Urothelium cell line (cell line): ENCODE results near the gene GADD45GIP1.

Source experiments
- DNase-seq: peaks from one replicate; pipeline ENCODE4 v3.0.0; 2011; ENCODE audit warnings: low spot score, mixed read lengths
- FAIRE-seq: peaks from 2 replicates; lab custom pipeline; 2011; peaks lifted over from hg19 to GRCh38; lab: Jason Lieb, UNC

GADD45GIP1 gene

DNA sequence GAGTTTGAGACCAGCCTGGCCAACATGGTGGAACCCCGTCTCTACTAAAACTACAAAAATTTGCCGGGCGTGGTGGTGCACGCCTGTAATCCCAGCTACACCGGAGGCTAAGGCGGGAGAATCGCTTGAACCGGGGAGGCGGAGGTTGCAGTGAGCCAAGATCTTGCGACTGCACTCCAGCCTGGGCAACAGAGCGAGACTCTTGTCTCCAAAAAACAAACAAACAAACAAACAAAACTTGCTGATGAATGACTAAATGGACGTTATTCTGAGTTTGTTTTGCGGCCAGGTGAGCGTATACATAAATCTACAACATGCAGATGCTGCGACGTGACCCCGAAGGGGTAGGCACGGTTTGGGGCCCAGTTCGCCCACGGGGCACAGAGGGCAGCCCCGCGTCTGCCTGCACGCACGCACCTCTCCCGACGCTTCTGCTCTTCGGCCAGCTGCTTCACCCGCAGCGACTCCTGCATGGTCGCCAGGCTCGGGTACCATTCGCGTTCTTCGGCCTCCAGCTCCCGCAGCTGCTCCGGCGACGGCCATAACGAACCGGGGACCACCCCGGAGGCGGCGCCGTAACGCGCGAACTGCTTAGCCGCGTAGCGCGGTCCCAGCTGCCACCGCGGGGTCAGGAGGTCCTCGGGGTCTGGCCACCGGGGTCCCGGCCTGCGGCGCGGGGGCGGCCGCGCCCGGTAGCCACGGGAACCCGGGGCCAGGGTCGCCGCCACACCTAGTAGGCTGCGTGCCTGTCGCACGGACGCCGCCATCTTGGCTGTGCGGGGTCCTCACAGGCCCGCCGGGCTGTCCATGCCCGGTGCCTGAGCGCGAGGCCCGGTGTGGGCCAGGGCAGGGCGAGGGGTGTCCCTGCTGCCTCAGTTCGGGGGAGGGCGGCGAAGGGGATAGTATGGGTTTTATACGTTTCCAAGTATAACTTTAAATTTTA, at the start of gene GADD45GIP1:
Gene GADD45GIP1, minus strand, starts transcription at position 778 of the 943 bp plus-strand sequence. Its CDS starts 11 bp downstream, at position 767.
- FAIRE-seq = no peak
- peak; percentile 80 for DNase-seq

DNA sequence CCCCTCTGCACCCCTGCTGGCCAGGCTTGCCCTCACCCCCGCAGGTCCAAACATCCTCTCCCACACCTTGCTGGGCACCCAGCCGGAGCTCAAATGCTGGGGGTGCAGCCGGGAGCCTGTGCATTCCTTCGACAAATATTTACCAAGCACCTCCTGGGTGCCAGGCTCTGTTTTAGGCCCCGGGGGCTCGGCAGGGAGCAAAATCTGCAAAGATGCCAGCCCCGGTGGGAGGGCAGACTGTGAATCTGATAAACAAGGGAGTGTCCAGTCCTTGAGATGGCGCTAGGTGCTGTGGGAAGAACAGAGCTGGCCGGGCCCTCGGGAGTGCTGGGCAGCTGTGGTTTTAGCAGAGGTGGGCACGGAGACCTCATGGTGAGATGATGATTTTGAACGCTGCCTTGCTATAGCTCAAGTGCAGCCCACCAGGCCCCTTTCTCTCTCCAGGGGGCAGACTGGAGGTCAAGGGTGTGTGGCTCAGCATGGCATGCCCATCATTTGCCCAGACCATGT, 48.9 kb upstream of the GADD45GIP1 start:
- no peak for DNase-seq
- FAIRE-seq = no peak

DNA sequence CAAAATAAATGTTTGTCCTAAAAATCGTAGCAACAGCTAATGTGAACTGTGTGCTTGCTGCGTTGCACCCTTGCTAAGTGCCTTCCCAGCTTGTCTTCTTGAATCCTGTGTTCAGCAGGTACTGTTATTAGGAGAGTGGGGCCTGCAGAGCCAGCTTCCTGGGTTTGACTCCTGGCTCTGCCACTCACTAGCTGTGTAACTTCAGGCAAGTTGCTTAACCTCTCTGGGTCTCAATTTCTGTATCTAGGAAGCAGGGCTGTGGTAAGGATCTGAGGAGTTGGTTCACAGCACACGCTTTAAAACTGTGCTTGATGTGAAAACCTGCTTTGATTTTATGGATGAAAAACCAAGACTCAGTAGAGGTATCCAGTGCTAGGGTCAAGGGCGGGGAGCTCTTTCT, 48.2 kb upstream of the GADD45GIP1 start:
- no peak for FAIRE-seq
- no peak for DNase-seq

DNA sequence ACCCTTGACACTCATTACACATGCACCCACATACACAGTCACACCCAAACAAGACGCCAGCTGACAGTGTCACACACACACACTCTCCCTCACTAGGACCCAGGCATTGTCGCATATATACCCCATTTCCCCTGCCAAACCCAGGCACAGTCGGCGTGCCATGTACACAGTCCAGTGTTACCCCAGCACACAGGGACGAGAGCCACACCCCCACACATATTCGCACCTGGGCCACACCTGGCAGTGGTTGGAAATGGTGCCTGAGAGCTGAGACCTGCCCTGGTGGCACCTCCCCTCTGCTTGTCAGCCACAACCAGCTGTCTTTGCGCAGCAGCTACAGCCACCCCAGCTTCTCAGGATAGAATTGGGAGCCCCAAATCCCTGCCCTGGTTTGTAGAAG, 47.2 kb upstream of the GADD45GIP1 start:
- DNase-seq = no peak
- no peak for FAIRE-seq

- no peak for DNase-seq
- no peak for FAIRE-seq
These were observed 46.1 kb upstream of the GADD45GIP1 start for GRCh38 chr19:13003081-13003480.

GRCh38 chr19:13002166-13002898, 45.3 kb upstream of the GADD45GIP1 start:
- FAIRE-seq (no peak), DNase-seq (no peak)

DNA sequence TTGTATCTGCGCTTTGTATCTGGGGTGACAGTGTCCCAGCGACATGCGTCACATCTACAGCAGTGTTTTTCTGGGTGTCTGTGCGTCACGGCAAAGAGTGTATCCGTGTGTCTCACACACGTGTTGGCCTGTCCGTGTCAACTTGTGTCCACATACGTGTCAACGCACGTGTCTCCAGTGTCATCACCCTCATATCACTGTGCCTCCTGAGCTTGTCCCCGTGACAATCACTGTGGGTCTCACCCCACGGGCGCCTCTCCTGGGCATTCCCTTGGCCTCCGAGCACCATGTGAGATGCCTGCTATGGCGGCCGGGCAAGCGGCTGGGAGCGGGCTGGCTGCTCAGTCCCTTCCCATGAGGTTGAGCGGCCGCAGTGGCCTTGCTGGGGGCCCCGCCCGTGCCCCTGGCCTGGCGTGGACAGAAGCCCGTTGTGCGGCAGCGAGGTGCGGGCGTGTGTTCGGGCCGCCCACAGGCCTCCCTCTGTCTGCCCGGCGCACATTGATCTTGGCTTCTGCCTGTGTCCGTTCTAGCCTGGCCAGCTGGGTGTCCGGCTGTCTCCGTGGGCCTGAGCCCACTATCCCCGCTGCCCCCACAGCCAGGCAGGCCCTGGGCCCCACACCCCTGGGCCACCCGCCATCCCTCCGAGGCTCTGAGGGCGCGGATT, 44.6 kb upstream of the GADD45GIP1 start:
- DNase-seq (no peak), FAIRE-seq (peak; percentile 66)

DNA sequence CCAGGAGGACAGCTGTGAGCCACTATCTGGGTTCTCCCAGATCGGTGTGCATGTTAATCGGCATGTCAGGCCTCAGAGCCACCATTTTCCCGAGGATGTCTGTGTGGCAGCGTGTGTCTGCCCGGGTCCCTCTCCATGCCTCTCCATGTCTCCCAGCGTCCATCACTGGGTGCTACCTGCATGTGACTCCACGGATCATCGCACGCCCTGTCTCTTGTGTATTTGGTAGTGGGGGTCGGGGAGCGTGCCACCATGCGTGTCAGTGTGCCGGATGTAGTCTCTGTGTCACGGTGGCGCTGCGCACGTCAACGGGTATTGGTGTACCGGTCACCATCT, 44.1 kb upstream of the GADD45GIP1 start:
- no peak for FAIRE-seq
- no peak for DNase-seq

DNA sequence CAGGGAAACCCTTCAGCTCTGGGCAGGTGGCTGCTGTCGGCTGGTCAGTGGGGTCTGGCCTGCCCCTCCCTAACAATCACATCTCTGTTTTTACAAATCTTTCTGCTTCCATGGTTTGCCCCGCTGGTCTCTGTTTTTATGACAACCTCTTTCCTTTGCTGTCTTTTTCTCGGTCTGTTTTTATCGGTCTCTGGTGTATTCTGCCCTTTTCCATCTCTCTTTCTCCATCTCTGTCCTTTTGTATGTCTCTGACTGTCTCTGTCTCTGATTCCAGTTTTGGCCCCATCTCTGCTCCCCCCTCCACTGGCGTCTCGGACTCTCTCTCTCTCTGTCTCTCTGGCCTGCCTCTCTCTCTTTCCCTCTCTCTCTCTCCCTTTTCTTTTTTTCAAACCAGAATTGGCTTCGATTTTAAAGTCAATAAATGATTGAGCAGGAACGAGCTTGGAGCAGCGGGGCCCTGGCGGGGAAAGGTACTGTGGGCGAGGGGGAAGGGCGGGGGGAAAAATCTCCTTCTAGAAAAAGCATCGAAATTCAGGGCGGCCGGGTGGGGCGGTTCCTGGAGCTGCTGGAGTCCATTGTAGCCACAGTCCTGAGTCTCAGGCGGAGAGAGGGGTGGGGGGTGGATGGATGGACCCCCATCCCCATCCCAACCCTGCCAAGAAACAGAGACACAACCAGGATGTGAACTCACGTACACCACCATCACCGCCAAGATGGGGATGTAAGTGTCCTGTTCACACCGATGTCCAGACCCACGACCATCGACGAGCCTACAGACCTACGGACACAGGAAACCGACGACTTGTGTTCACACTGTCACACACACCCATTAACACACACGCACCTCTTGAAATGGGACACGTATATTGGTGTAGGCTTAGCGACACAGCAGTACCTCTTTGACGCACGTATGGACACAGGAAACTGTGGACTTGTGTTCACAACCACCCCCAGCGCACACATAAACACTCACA, 41.2 kb upstream of the GADD45GIP1 start:
- DNase-seq (no peak), FAIRE-seq (no peak)

GRCh38 chr19:12997179-12997966, 40.4 kb upstream of the GADD45GIP1 start:
- FAIRE-seq (no peak), DNase-seq (no peak)

- DNase-seq = no peak
- no peak for FAIRE-seq
These were observed 39.5 kb upstream of the GADD45GIP1 start for GRCh38 chr19:12996406-12997094.

GRCh38 chr19:12995596-12996405, 38.8 kb upstream of the GADD45GIP1 start:
- peak; percentile 41 for DNase-seq
- FAIRE-seq = no peak

DNA sequence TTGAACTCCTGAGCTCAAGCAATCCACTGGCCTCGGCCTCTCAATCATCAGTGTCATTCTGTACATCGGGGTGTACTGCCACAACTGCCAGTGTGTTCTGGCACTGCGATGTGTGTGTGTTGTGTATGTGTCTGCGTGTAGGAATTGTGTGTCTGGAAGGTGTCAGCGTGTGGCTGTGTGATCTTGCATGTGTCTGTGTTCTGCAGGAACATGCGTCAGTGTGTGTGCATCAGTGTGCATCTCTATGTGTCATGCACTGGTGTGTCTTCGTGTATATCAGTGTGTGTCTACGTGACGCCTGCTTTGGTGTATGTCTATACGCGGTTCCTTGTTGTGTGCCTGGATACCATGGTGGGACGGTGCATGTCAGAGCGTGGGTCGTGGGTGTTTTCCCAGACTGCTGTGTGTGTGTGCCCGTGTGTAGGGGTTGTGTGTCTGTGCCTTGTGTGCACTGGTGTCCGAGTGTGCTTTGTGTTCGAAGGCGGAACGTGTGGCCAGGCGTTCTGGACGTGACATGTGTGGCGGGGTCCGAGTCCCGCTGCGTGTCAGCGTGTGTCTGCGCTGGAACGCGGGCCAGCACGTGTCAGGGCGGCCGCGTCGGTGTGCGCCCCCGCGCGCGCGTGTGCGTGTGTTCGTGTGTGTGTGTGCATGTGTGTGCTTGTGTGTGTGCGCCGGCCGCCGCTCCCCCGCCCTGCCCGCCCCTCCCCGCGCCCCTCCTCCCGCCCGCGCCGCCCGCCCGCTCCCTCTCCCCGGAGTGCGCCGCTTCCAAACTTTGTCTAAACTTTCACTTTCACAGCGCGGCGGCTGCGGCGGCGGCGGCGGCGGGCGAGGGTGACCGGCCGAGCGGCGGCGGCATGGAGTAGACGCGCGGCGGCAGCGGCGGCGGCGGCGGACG, 37.9 kb upstream of the GADD45GIP1 start, which contains the start of gene NFIX:
Gene NFIX, plus strand, starts transcription at position 775 of the 895 bp plus-strand sequence. CDS start 363 bp downstream, outside the sequence.
- DNase-seq = peak; percentile 50
- peak; percentile 74 for FAIRE-seq

DNA sequence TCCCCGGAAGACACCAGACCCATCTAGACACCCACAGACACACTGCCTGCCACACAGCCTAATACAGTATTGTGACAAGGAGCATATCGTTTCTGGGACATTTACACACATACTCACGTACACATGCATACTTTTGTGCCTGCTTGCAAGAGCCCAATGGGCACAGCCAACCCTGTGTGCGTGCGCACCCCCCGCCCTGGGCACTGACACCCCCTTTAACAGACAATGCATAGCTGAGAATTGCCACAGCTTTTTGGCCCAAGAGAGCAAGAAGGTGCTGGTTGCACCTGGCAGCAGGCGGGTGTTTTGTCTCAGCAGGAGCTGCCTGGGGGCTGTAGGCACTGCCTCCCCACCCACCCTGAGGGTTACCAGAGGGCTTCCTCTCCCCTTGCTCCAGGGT, 36.5 kb upstream of the GADD45GIP1 start:
- no peak for FAIRE-seq
- no peak for DNase-seq

- DNase-seq (no peak), FAIRE-seq (no peak)
These were observed 35.7 kb upstream of the GADD45GIP1 start for GRCh38 chr19:12992729-12993128.

DNA sequence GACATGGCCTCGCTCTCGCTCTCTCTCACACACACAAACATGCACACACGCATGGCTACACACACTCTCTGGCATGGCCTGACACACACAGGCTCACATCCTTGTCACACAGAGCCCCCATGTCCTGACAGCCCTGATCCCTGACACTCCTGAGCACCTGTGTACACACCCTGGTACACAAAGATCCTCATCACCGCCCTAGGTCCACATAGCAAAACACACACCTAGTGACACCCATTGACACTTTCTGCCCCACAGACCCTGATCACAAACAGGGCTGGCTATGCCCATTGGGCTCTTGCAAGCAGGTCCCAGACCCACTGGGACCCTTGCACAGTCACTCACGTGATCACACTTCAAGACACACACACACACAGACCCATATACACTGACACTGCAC, 34.3 kb upstream of the GADD45GIP1 start:
- FAIRE-seq (no peak), DNase-seq (no peak)

DNA sequence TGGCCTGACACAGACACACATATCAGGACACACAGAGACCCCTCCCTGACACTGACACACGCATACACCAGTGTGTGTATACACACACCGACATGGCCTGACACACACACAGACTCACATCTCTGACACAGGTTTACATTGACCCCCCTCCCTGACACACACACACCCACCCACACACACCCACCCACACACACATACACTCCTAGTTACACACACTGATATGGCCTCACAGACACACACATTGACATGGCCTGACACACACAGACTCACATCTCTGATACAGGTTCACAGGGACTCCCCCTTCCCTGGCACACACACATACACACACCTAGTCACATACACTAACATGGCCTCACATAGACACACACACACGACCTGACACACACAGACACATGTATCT, 33.8 kb upstream of the GADD45GIP1 start:
- DNase-seq = no peak
- peak; percentile 17 for FAIRE-seq
